IMR-90 (cell line): Measurements from ENCODE around the gene SETD2. TPM values are rescaled to one million over a fixed set of nuclear protein-coding genes. Genes with fewer than 3 reads are reported as not detected.

Experiments
- ATAC-seq: fragments of 200-7000 bp; cut with Tn5 transposase; 2 replicates; pipeline ENCODE4 v1.9.1; 2020; ENCODE audit warnings: low read depth, mild to moderate bottlenecking, moderate library complexity
- BruUV-seq: library from RNA; stranded (reverse); fragments of 400-500 nt; replicated peaks from 2 replicates; lab custom pipeline; 2021; lab: Mats Ljungman, UMichigan
- CTCF ChIA-PET: fragments of 300-600 bp; formaldehyde crosslinking; extraction: SDS; loops from one replicate; lab custom pipeline; 2021; ENCODE audit warnings: antibody characterized with exemption; lab: Yijun Ruan, JAX
- POLR2A ChIA-PET: fragments of 300-600 bp; sonication (Branson Sonifier 250); formaldehyde crosslinking; loops from one replicate; lab custom pipeline; 2022; ENCODE audit warnings: antibody characterized with exemption; ENCODE audit not compliant: unreplicated experiment; lab: Charles Lee
- DNase-seq: peaks from one replicate; pipeline ENCODE4 v3.0.0; 2013
- H2AFZ ChIP-seq: replicated peaks from 2 replicates; pipeline ENCODE3; 2013; ENCODE audit warnings: low read length, mild to moderate bottlenecking; ENCODE audit not compliant: poor library complexity
- H2AK5ac ChIP-seq: 2 replicates; pipeline ENCODE4 v1.6.1; 2013; ENCODE audit warnings: low read depth, low read length, inconsistent platforms
- H2AK9ac ChIP-seq: replicated peaks from 2 replicates; pipeline ENCODE3; 2013; ENCODE audit warnings: mild to moderate bottlenecking, low read depth, low read length, moderate library complexity; ENCODE audit not compliant: poor library complexity
- H2BK120ac ChIP-seq: 2 replicates; pipeline ENCODE4 v1.6.1; 2013; ENCODE audit warnings: low read depth, low read length, inconsistent platforms
- H2BK15ac ChIP-seq: 3 replicates; pipeline ENCODE4 v1.6.1; 2013; ENCODE audit warnings: low read depth, low read length, inconsistent platforms
- H2BK20ac ChIP-seq: 2 replicates; pipeline ENCODE4 v1.6.1; 2013; ENCODE audit warnings: low read depth, mild to moderate bottlenecking, inconsistent platforms, low read length, moderate library complexity
- H2BK5ac ChIP-seq: 2 replicates; pipeline ENCODE4 v1.6.1; 2013; ENCODE audit warnings: mild to moderate bottlenecking, low read depth, low read length, inconsistent platforms; ENCODE audit not compliant: poor library complexity, severe bottlenecking
- H3K14ac ChIP-seq: replicated peaks from 2 replicates; pipeline ENCODE4 v1.6.1; 2013; ENCODE audit warnings: low read depth, low read length, inconsistent platforms
- H3K18ac ChIP-seq: 2 replicates; pipeline ENCODE4 v1.6.1; 2013; ENCODE audit warnings: low read depth, low read length, control low read depth
- H3K23ac ChIP-seq: 2 replicates; pipeline ENCODE4 v1.6.1; 2013; ENCODE audit warnings: low read depth, low read length, inconsistent platforms
- H3K27ac ChIP-seq: 2 replicates; pipeline ENCODE4 v1.5.1; 2013; ENCODE audit warnings: mild to moderate bottlenecking, control low read depth, low read length; ENCODE audit not compliant: insufficient read depth
- H3K27me3 ChIP-seq: 2 replicates; pipeline ENCODE4 v1.6.1; 2013; ENCODE audit warnings: low read length; ENCODE audit not compliant: control insufficient read depth, insufficient read depth
- H3K36me3 ChIP-seq: 2 replicates; pipeline ENCODE4 v1.6.1; 2013; ENCODE audit warnings: low read length, mixed read lengths; ENCODE audit not compliant: control insufficient read depth, insufficient read depth
- H3K4ac ChIP-seq: 2 replicates; pipeline ENCODE4 v1.6.1; 2013; ENCODE audit warnings: low read depth, low read length, inconsistent platforms
- H3K4me1 ChIP-seq: 2 replicates; pipeline ENCODE4 v1.6.1; 2013; ENCODE audit warnings: low read length, mixed read lengths; ENCODE audit not compliant: control insufficient read depth, insufficient read depth
- H3K4me2 ChIP-seq: 2 replicates; pipeline ENCODE4 v1.6.1; 2013; ENCODE audit warnings: low read depth, mild to moderate bottlenecking, control low read depth, low read length, moderate library complexity
- H3K4me3 ChIP-seq: 2 replicates; pipeline ENCODE4 v1.5.1; 2013; ENCODE audit warnings: low read depth, mild to moderate bottlenecking, control low read depth, low read length, moderate library complexity; ENCODE audit not compliant: insufficient read depth
- H3K56ac ChIP-seq: 2 replicates; pipeline ENCODE4 v1.6.1; 2013; ENCODE audit warnings: low read length, inconsistent platforms; ENCODE audit not compliant: insufficient read depth; ENCODE audit errors: extremely low read depth
- H3K79me1 ChIP-seq, 2 experiments: 2 replicates each; pipeline ENCODE4 v1.6.1; 2013; ENCODE audit warnings: low read length in 2 of 2, inconsistent platforms in 1 of 2, low read depth in 1 of 2
- H3K9ac ChIP-seq: 2 replicates; pipeline ENCODE4 v1.6.1; 2013; ENCODE audit warnings: low read depth, low read length, control low read depth
- H3K9me1 ChIP-seq: 2 replicates; pipeline ENCODE4 v1.6.1; 2013; ENCODE audit warnings: low read length, inconsistent platforms; ENCODE audit not compliant: insufficient read depth
- H3K9me3 ChIP-seq: 2 replicates; pipeline ENCODE4 v1.6.1; 2013; ENCODE audit warnings: low read length; ENCODE audit not compliant: control insufficient read depth, insufficient read depth
- H4K20me1 ChIP-seq: 2 replicates; pipeline ENCODE4 v1.6.1; 2013; ENCODE audit warnings: low read length, inconsistent platforms; ENCODE audit not compliant: insufficient read depth
- H4K5ac ChIP-seq: 2 replicates; pipeline ENCODE4 v1.6.1; 2013; ENCODE audit warnings: mild to moderate bottlenecking, low read depth, low read length, control low read depth
- H4K8ac ChIP-seq, 2 experiments: 2 replicates each; pipeline ENCODE4 v1.6.1; 2013; ENCODE audit warnings: low read depth in 2 of 2, low read length in 2 of 2, control low read depth in 1 of 2, inconsistent platforms in 1 of 2
- H4K91ac ChIP-seq: 2 replicates; pipeline ENCODE4 v1.6.1; 2013; ENCODE audit warnings: low read depth, low read length, inconsistent platforms; ENCODE audit not compliant: insufficient read depth
- BHLHE40 ChIP-seq: fragments of 150-350 bp; IDR thresholded peaks from 2 replicates; pipeline ENCODE4 v1.6.1; 2016; ENCODE audit warnings: mild to moderate bottlenecking, low read depth, low read length
- CHD1 ChIP-seq: IDR thresholded peaks from 2 replicates; pipeline ENCODE4 v1.6.1; 2012; ENCODE audit warnings: low read depth, low read length, improper control_type of control experiment
- MAFK ChIP-seq: IDR thresholded peaks from 2 replicates; pipeline ENCODE4 v1.6.1; 2012; ENCODE audit warnings: low read depth, low read length, improper control_type of control experiment
- NFE2L2 ChIP-seq: fragments of 150-350 bp; IDR thresholded peaks from 2 replicates; pipeline ENCODE4 v1.6.1; 2016; ENCODE audit warnings: low read depth, mild to moderate bottlenecking, low read length
- RAD21 ChIP-seq: IDR thresholded peaks from 2 replicates; pipeline ENCODE4 v1.6.1; 2012; ENCODE audit warnings: low read length, improper control_type of control experiment
- SMC3 ChIP-seq: fragments of 150-350 bp; IDR thresholded peaks from 2 replicates; pipeline ENCODE4 v1.6.1; 2016; ENCODE audit warnings: low read depth, mild to moderate bottlenecking, antibody characterized with exemption, low read length, moderate library complexity
- WGBS, 2 experiments: methylation state at CpG; one replicate each; pipeline versions ENCODE4 v1.1.5 to v1.1.7; 2013; ENCODE audit warnings: missing lambda C conversion rate in 2 of 2; ENCODE audit not compliant: insufficient read length in 1 of 2; ENCODE audit errors: extremely low coverage in 2 of 2; 5-methylcytosine and 5-hydroxymethylcytosine counted together
- dilution Hi-C: fragments of 300-500 bp; cut with HindIII; formaldehyde crosslinking; loops from one replicate; pipeline ENCODE4 v1.14.3; 2018; ENCODE audit warnings: low sequenced_read_pairs; ENCODE audit not compliant: unreplicated experiment
- in situ Hi-C: fragments of 300-500 bp; cut with MboI; formaldehyde crosslinking; loops from 3 replicates; pipeline ENCODE4 v1.14.3; 2019; ENCODE audit warnings: low sequenced_read_pairs, inconsistent platforms, mixed read lengths
- intact Hi-C: fragments of 100-400 bp; cut with micrococcal nuclease; formaldehyde crosslinking; loops from 2 replicates; pipeline ENCODE4 v1.10.0; 2022
- polyA plus RNA-seq, 3 experiments: library from polyadenylated mRNA; depleted of rRNA; stranded (reverse); fragments of >200 nt; gene quantifications; 2 replicates each; pipeline ENCODE4 v1.2.3, GENCODE V29; 2012; ENCODE audit warnings: low replicate concordance in 1 of 3
- total RNA-seq: library from RNA; depleted of rRNA; stranded (reverse); fragments of >200 nt; gene quantifications from 2 replicates; pipeline ENCODE4 v1.2.3, GENCODE V29; 2012

Gene SETD2
- total and polyA plus RNA-seq, 2 of the 4 experiments (the other 2 are of a cell fraction) = 18.3 to 20.1 TPM

DNA sequence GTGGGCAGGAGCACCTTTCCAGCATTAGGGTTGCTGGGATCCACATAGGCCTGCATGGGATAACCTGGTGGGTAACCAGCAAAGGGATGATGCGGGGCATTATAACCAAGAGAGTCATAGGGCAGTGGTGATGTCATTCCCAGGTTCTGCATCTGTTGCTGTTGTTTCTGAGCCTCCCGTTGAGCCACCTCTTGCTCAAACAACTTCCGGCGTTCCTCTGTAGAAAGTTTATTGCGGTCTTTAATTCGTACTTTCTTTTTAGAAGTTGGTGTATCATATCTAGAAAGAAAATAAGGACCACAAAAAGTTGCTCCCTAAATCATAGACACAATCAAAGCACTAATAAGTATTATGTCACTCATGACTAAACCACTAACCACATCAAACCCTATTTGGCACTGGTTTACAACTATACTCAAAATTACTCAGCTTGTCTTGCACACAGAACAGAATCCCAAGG lies 106.7 kb downstream of the SETD2 start:
- CTCF ChIA-PET = no interaction called here
- Histone ChIP-seq H3K4me3 (no peak overlapping the region), H3K23ac (no peak overlapping the region), H2AFZ (no peak overlapping the region), H2AK5ac (no peak overlapping the region), H3K18ac (no peak overlapping the region), H3K4me1 (no peaks in the 10 kb centered on the region), H4K5ac (no peak overlapping the region), H4K8ac (no peak overlapping the region), H3K36me3 (peaks cover 19% of the 10 kb centered on the region), H3K27ac (no peak overlapping the region), H3K4ac (no peak overlapping the region), H4K91ac (no peak overlapping the region), H3K9me3 (no peaks in the 10 kb centered on the region), H3K27me3 (no peaks in the 10 kb centered on the region), H3K79me1 (peaks cover 21 to 58% of the 10 kb centered on the region in 2 experiments), H2BK15ac (no peak overlapping the region), H3K9me1 (peaks cover 3% of the 10 kb centered on the region; the same call in 1 of the 2 replicates), H2AK9ac (no peak overlapping the region), H2BK20ac (no peak overlapping the region), H2BK5ac (no peak overlapping the region), H3K9ac (no peak overlapping the region), H3K14ac (no peak overlapping the region), H3K56ac (no peak overlapping the region), H3K4me2 (no peak overlapping the region), H4K20me1 (peaks cover 9% of the 10 kb centered on the region), H2BK120ac (no peak overlapping the region)
- dilution Hi-C loops (no loop called here), intact Hi-C loops (no loop called here), in situ Hi-C loops (no loop called here)
- no TSS peak for BruUV-seq
- TF ChIP-seq BHLHE40 (no peak), RAD21 (no peak), NFE2L2 (no peak), MAFK (no peak), SMC3 (no peak), CHD1 (no peak)
- POLR2A ChIA-PET = no interaction called here
- peak; percentile 31 for DNase-seq
- ATAC-seq = no peak
- WGBS, 2 experiments = 100% methylated on average over 1 of the region's 6 CpGs; no CpG with 5 or more reads in 1 of the 2 experiments
